Central memory CD8-positive, alpha-beta T cell (primary cell): ENCODE data around the gene HOXD11.

Experiments
- ATAC-seq: fragments of 150-1000 bp; cut with Tn5 transposase; replicated peaks from 2 replicates; pipeline ENCODE4 v1.10.0; 2022; ENCODE audit warnings: mild to moderate bottlenecking, moderate FRiP score, moderate number of reproducible peaks; ENCODE audit not compliant: poor library complexity, severe bottlenecking; ENCODE audit errors: extremely low read depth
- DNase-seq, 2 donors: peaks; one replicate each; pipeline ENCODE4 v3.0.0; 2021; ENCODE audit warnings: low spot score in 2 of 2
- H3K27ac Mint-ChIP-seq: one replicate; pipeline ENCODE4 v1.8.0; 2022; ENCODE audit warnings: low read depth, mild to moderate bottlenecking, moderate library complexity, mixed read lengths
- H3K27me3 Mint-ChIP-seq: one replicate; pipeline ENCODE4 v1.8.0; 2022; ENCODE audit warnings: mixed read lengths
- H3K36me3 Mint-ChIP-seq: one replicate; pipeline ENCODE4 v1.8.0; 2022; ENCODE audit warnings: mild to moderate bottlenecking, moderate library complexity, mixed read lengths; ENCODE audit not compliant: insufficient read depth
- H3K4me1 Mint-ChIP-seq: one replicate; pipeline ENCODE4 v1.8.0; 2022; ENCODE audit warnings: mixed read lengths
- H3K4me3 Mint-ChIP-seq: one replicate; pipeline ENCODE4 v1.8.0; 2022; ENCODE audit warnings: mild to moderate bottlenecking, moderate library complexity, mixed read lengths
- H3K9me3 Mint-ChIP-seq: one replicate; pipeline ENCODE4 v1.8.0; 2022; ENCODE audit warnings: mixed read lengths

Gene HOXD11

GRCh38 chr2:176076063-176076462 is 31.0 kb upstream of the HOXD11 start:
- Mint-ChIP-seq H3K27me3 (peaks cover 89% of the 10 kb centered on the region), H3K36me3 (peaks cover 20% of the 10 kb centered on the region), H3K4me1 (peaks cover 8% of the 10 kb centered on the region), H3K4me3 (no peak overlapping the region), H3K9me3 (peaks cover 13% of the 10 kb centered on the region), H3K27ac (no peak overlapping the region)
- no peak for DNase-seq
- ATAC-seq = no peak

GRCh38 chr2:176076796-176077195 is 30.3 kb upstream of the HOXD11 start:
- no peak overlapping the region for H3K4me3 Mint-ChIP-seq
- DNase-seq (no peak), ATAC-seq (no peak)
- peaks cover 27% of the 10 kb centered on the region for H3K36me3 Mint-ChIP-seq
- peaks cover 13% of the 10 kb centered on the region for H3K9me3 Mint-ChIP-seq
- H3K4me1 Mint-ChIP-seq = peaks cover 8% of the 10 kb centered on the region
- no peak overlapping the region for H3K27ac Mint-ChIP-seq
- H3K27me3 Mint-ChIP-seq = peaks cover 89% of the 10 kb centered on the region

- H3K9me3 Mint-ChIP-seq = peaks cover 13% of the 10 kb centered on the region
- peak overlapping the region; percentile 77 for H3K27ac Mint-ChIP-seq
- H3K27me3 Mint-ChIP-seq = peaks cover 89% of the 10 kb centered on the region
- DNase-seq = no peak
- no peak for ATAC-seq
- peak overlapping the region; percentile 68 for H3K4me3 Mint-ChIP-seq
- peaks cover 44% of the 10 kb centered on the region for H3K36me3 Mint-ChIP-seq
- H3K4me1 Mint-ChIP-seq = peaks cover 8% of the 10 kb centered on the region
These were observed 28.4 kb upstream of the HOXD11 start for GRCh38 chr2:176078541-176079284.

GRCh38 chr2:176079285-176079830 is 27.7 kb upstream of the HOXD11 start:
- Mint-ChIP-seq H3K36me3 (peaks cover 48% of the 10 kb centered on the region), H3K4me1 (peaks cover 8% of the 10 kb centered on the region), H3K27me3 (peaks cover 89% of the 10 kb centered on the region), H3K27ac (peak overlapping the region; percentile 77), H3K4me3 (peak overlapping the region; percentile 68), H3K9me3 (peaks cover 13% of the 10 kb centered on the region)
- ATAC-seq = no peak
- no peak for DNase-seq

GRCh38 chr2:176079831-176080539 is 27.1 kb upstream of the HOXD11 start:
- peaks cover 89% of the 10 kb centered on the region for H3K27me3 Mint-ChIP-seq
- DNase-seq (no peak), ATAC-seq (no peak)
- peaks cover 13% of the 10 kb centered on the region for H3K4me1 Mint-ChIP-seq
- H3K36me3 Mint-ChIP-seq = peaks cover 54% of the 10 kb centered on the region
- peaks cover 13% of the 10 kb centered on the region for H3K9me3 Mint-ChIP-seq
- H3K27ac Mint-ChIP-seq = peak overlapping the region; percentile 86
- H3K4me3 Mint-ChIP-seq = peak overlapping the region; percentile 68

GRCh38 chr2:176080540-176081375 is 26.3 kb upstream of the HOXD11 start:
- peak in 1 of 2 donors; percentile 14 for DNase-seq
- H3K27ac Mint-ChIP-seq = peak overlapping the region; percentile 86

GRCh38 chr2:176081376-176081836 is 25.7 kb upstream of the HOXD11 start:
- Mint-ChIP-seq H3K4me1 (peaks cover 15% of the 10 kb centered on the region), H3K9me3 (peaks cover 4% of the 10 kb centered on the region), H3K27ac (peak overlapping the region; percentile 86), H3K36me3 (peaks cover 61% of the 10 kb centered on the region), H3K4me3 (no peak overlapping the region), H3K27me3 (peaks cover 89% of the 10 kb centered on the region)
- no peak for ATAC-seq
- DNase-seq = no peak

More at GRCh38 chr2:176080540-176081375, 26.3 kb upstream of the HOXD11 start:
- Mint-ChIP-seq H3K4me1 (peaks cover 15% of the 10 kb centered on the region), H3K9me3 (peaks cover 10% of the 10 kb centered on the region), H3K4me3 (no peak overlapping the region), H3K36me3 (peaks cover 56% of the 10 kb centered on the region), H3K27me3 (peaks cover 89% of the 10 kb centered on the region)
- ATAC-seq = peak; percentile 36

- Mint-ChIP-seq H3K4me3 (peak overlapping the region; percentile 55), H3K9me3 (no peaks in the 10 kb centered on the region), H3K27ac (peak overlapping the region; percentile 86), H3K36me3 (peaks cover 66% of the 10 kb centered on the region), H3K4me1 (peaks cover 15% of the 10 kb centered on the region), H3K27me3 (peaks cover 89% of the 10 kb centered on the region)
- ATAC-seq (no peak), DNase-seq (no peak)
These were observed 25.1 kb upstream of the HOXD11 start for GRCh38 chr2:176081837-176082524.

GRCh38 chr2:176082525-176082823 is 24.6 kb upstream of the HOXD11 start:
- Mint-ChIP-seq H3K27ac (peak overlapping the region; percentile 86), H3K4me1 (peaks cover 15% of the 10 kb centered on the region), H3K9me3 (no peaks in the 10 kb centered on the region), H3K4me3 (peak overlapping the region; percentile 55), H3K27me3 (peaks cover 90% of the 10 kb centered on the region), H3K36me3 (peaks cover 71% of the 10 kb centered on the region)
- DNase-seq (no peak), ATAC-seq (no peak)

GRCh38 chr2:176082824-176083751 is 24.0 kb upstream of the HOXD11 start:
- DNase-seq (peak in 1 of 2 donors; percentile 13), ATAC-seq (no peak)
- H3K36me3 Mint-ChIP-seq = peaks cover 75% of the 10 kb centered on the region
- H3K4me3 Mint-ChIP-seq = peak overlapping the region; percentile 55
- peaks cover 15% of the 10 kb centered on the region for H3K4me1 Mint-ChIP-seq
- peaks cover 93% of the 10 kb centered on the region for H3K27me3 Mint-ChIP-seq
- H3K27ac Mint-ChIP-seq = peak overlapping the region; percentile 86
- no peaks in the 10 kb centered on the region for H3K9me3 Mint-ChIP-seq

GRCh38 chr2:176083796-176084261 is 23.3 kb upstream of the HOXD11 start, which contains the start of gene EVX2:
Gene EVX2 (minus strand): TSS chr2:176083962. CDS start chr2:176083776, 186 bp downstream.
- no peak for ATAC-seq
- Mint-ChIP-seq H3K4me1 (peaks cover 19% of the 10 kb centered on the region), H3K36me3 (peaks cover 73% of the 10 kb centered on the region), H3K27me3 (peaks cover 93% of the 10 kb centered on the region), H3K27ac (peak within 1 kb of the TSS; percentile 86), H3K4me3 (peak within 1 kb of the TSS; percentile 55), H3K9me3 (no peaks in the 10 kb centered on the region)
- DNase-seq = no peak
